Measurements from ENCODE around the gene PTGER2.
A peak's percentile ranks its signal among the peaks of the same experiment; 100 is the strongest.

Gene PTGER2

GRCh38 chr14:52279408-52279807 is 34.7 kb upstream of the PTGER2 start:
- no peaks in the 10 kb centered on the region for H3K9me2 ChIP-seq (replicated peaks; ENCODE audit: low read depth, low read length)
- no peaks in the 10 kb centered on the region for H3K9me3 ChIP-seq (ENCODE audit: insufficient read depth, low read depth, low read length)
- no peaks in the 10 kb centered on the region for H3K79me2 ChIP-seq (ENCODE audit: insufficient read depth, low read length)
- H3K9ac ChIP-seq (ENCODE audit: low read depth, low read length, poor library complexity, severe bottlenecking) = no peak overlapping the region
- H3K36me3 ChIP-seq (ENCODE audit: insufficient read depth, low read length) = no peaks in the 10 kb centered on the region
- no peaks in the 10 kb centered on the region for H3F3A ChIP-seq (ENCODE audit: low read depth)
- TF ChIP-seq CTCF (conservative IDR thresholded peaks at IDR 0.05; ENCODE audit: low read length) = no peak
- no peak for TF ChIP-seq EZH2phosphoT487 (IDR thresholded peaks at IDR 0.05; ENCODE audit: borderline replicate concordance)
- H2AFZ ChIP-seq (ENCODE audit: low read length) = no peak overlapping the region
- H3K4me1 ChIP-seq (ENCODE audit: insufficient read depth, low read length, poor library complexity, severe bottlenecking) = peaks cover 36% of the 10 kb centered on the region
- H3K27me3 ChIP-seq (ENCODE audit: insufficient read depth, low read length, poor library complexity, severe bottlenecking) = no peaks in the 10 kb centered on the region
- H3K4me3 ChIP-seq (ENCODE audit: low read length, poor library complexity, severe bottlenecking) = peak overlapping the region; percentile 28
- H3K4me2 ChIP-seq (ENCODE audit: low read depth, low read length, poor library complexity, severe bottlenecking) = peak overlapping the region; percentile 47
- H4K20me1 ChIP-seq (ENCODE audit: insufficient read depth, low read length, poor library complexity, severe bottlenecking) = no peaks in the 10 kb centered on the region

- no peak for TF ChIP-seq EZH2phosphoT487 (IDR thresholded peaks at IDR 0.05; ENCODE audit: borderline replicate concordance)
- no peak for TF ChIP-seq CTCF (conservative IDR thresholded peaks at IDR 0.05; ENCODE audit: low read length)
- H3F3A ChIP-seq (ENCODE audit: low read depth) = no peaks in the 10 kb centered on the region
- no peaks in the 10 kb centered on the region for H3K36me3 ChIP-seq (ENCODE audit: insufficient read depth, low read length)
- no peak overlapping the region for H3K4me3 ChIP-seq (ENCODE audit: low read length, poor library complexity, severe bottlenecking)
- no peaks in the 10 kb centered on the region for H4K20me1 ChIP-seq (ENCODE audit: insufficient read depth, low read length, poor library complexity, severe bottlenecking)
- no peak overlapping the region for H2AFZ ChIP-seq (ENCODE audit: low read length)
- no peak overlapping the region for H3K4me2 ChIP-seq (ENCODE audit: low read depth, low read length, poor library complexity, severe bottlenecking)
- no peak overlapping the region for H3K9ac ChIP-seq (ENCODE audit: low read depth, low read length, poor library complexity, severe bottlenecking)
- no peaks in the 10 kb centered on the region for H3K79me2 ChIP-seq (ENCODE audit: insufficient read depth, low read length)
- no peaks in the 10 kb centered on the region for H3K9me2 ChIP-seq (replicated peaks; ENCODE audit: low read depth, low read length)
- no peaks in the 10 kb centered on the region for H3K9me3 ChIP-seq (ENCODE audit: insufficient read depth, low read depth, low read length)
- no peaks in the 10 kb centered on the region for H3K27me3 ChIP-seq (ENCODE audit: insufficient read depth, low read length, poor library complexity, severe bottlenecking)
- peaks cover 38% of the 10 kb centered on the region for H3K4me1 ChIP-seq (ENCODE audit: insufficient read depth, low read length, poor library complexity, severe bottlenecking)
Observed at GRCh38 chr14:52283099-52283498, 31.0 kb upstream of the PTGER2 start.

GRCh38 chr14:52286661-52287649 is 27.2 kb upstream of the PTGER2 start:
- Histone ChIP-seq H3K9me3 (ENCODE audit: insufficient read depth, low read depth, low read length) (no peaks in the 10 kb centered on the region), H2AFZ (ENCODE audit: low read length) (no peak overlapping the region), H4K20me1 (ENCODE audit: insufficient read depth, low read length, poor library complexity, severe bottlenecking) (no peaks in the 10 kb centered on the region), H3K9ac (ENCODE audit: low read depth, low read length, poor library complexity, severe bottlenecking) (no peak overlapping the region), H3K27me3 (ENCODE audit: insufficient read depth, low read length, poor library complexity, severe bottlenecking) (no peaks in the 10 kb centered on the region), H3K9me2 (replicated peaks; ENCODE audit: low read depth, low read length) (no peaks in the 10 kb centered on the region), H3K36me3 (ENCODE audit: insufficient read depth, low read length) (no peaks in the 10 kb centered on the region), H3K79me2 (ENCODE audit: insufficient read depth, low read length) (no peaks in the 10 kb centered on the region), H3K4me3 (ENCODE audit: low read length, poor library complexity, severe bottlenecking) (no peak overlapping the region), H3F3A (ENCODE audit: low read depth) (no peaks in the 10 kb centered on the region), H3K4me1 (ENCODE audit: insufficient read depth, low read length, poor library complexity, severe bottlenecking) (peaks cover 25% of the 10 kb centered on the region), H3K4me2 (ENCODE audit: low read depth, low read length, poor library complexity, severe bottlenecking) (no peak overlapping the region)
- TF ChIP-seq CTCF (conservative IDR thresholded peaks at IDR 0.05; ENCODE audit: low read length) (no peak), EZH2phosphoT487 (IDR thresholded peaks at IDR 0.05; ENCODE audit: borderline replicate concordance) (no peak)
